Tibial artery (tissue), 4 donors: ENCODE results near the gene MAP3K3.

Source experiments
- DNase-seq, 2 donors: peaks; one replicate each; pipeline ENCODE4 v3.0.0-alpha.2; 2019
- H3K27ac ChIP-seq, 2 donors: fragments of 200-600 bp; sonication (generic) in 1 of 2; 1 replicate in 1 of 2; 2 replicates in 1 of 2; pipeline ENCODE4 v1.5.1; 2018 to 2019; ENCODE audit warnings: mild to moderate bottlenecking in 1 of 2
- H3K27me3 ChIP-seq, 2 donors: fragments of 200-600 bp; sonication (generic) in 1 of 2; one replicate each; pipeline versions ENCODE4 v1.5.1 to v1.6.0; 2016 to 2019
- H3K36me3 ChIP-seq, 3 donors: fragments of 200-600 bp; sonication (generic) in 2 of 3; one replicate each; pipeline ENCODE4 v1.5.1; 2016 to 2019; ENCODE audit warnings: mild to moderate bottlenecking in 2 of 3
- H3K4me1 ChIP-seq, 4 donors: fragments of 200-600 bp; sonication (generic) in 2 of 4; 1 replicate in 3 of 4; 2 replicates in 1 of 4; pipeline ENCODE4 v1.5.1; 2016 to 2019
- H3K4me3 ChIP-seq, 2 donors: fragments of 200-600 bp; sonication (generic) in 1 of 2; 1 replicate in 1 of 2; 2 replicates in 1 of 2; pipeline ENCODE4 v1.5.1; 2018 to 2019; ENCODE audit warnings: mild to moderate bottlenecking in 2 of 2
- H3K9me3 ChIP-seq, 3 donors: fragments of 200-600 bp; sonication (generic) in 1 of 3; one replicate each; pipeline ENCODE4 v1.5.1; 2016 to 2019
- intact Hi-C: fragments of 100-400 bp; cut with DNase I; formaldehyde crosslinking; loops from one replicate; pipeline ENCODE4 v1.15.0; 2023; ENCODE audit warnings: low total_unique reads
- TF ChIP-seq, protein P1 (sequence below), 2 experiments: fragments of 200-600 bp in 1 of 2; fragments of 450-650 bp in 1 of 2; IDR thresholded peaks; one replicate each; pipeline ENCODE4 v1.5.1; 2017 to 2019; ENCODE audit warnings: antibody characterized with exemption in 2 of 2, mild to moderate bottlenecking in 1 of 2, moderate library complexity in 1 of 2

Gene MAP3K3

DNA sequence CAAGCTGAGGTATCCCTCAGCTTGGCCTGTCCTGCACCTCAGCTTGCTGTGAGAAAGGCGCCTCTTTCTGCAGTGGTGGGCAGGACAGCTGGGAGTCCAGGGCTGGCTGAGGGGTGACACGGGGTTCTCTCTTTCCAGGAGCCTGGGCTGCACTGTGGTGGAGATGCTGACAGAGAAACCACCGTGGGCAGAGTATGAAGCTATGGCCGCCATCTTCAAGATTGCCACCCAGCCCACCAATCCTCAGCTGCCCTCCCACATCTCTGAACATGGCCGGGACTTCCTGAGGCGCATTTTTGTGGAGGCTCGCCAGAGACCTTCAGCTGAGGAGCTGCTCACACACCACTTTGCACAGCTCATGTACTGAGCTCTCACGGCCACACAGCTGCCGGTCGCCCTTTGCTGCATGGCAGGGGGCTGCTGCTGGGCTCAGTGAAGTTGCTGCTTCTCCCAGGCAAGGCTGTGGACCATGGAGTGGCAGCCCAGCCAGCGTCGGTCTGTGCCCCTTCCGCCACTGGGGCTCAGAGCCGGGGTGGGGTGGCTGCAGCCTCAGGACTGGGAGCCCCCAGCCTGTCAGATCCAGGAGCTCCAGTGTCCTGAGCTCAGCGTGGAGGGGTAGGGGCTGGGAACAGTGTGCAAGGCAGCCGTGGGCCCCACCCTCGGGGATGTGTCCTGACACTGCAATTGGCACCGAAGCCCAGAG lies 71.3 kb downstream of the MAP3K3 start:
- H3K9me3 ChIP-seq, result no peaks in the 10 kb centered on the region
- H3K27ac ChIP-seq, result no peak overlapping the region
- peaks cover 55 to 69% (median 62%) of the 10 kb centered on the region in 3 donors for H3K36me3 ChIP-seq
- no peak overlapping the region for H3K4me3 ChIP-seq
- intact Hi-C loops, result no loop called here
- TF ChIP-seq, protein P1, sequence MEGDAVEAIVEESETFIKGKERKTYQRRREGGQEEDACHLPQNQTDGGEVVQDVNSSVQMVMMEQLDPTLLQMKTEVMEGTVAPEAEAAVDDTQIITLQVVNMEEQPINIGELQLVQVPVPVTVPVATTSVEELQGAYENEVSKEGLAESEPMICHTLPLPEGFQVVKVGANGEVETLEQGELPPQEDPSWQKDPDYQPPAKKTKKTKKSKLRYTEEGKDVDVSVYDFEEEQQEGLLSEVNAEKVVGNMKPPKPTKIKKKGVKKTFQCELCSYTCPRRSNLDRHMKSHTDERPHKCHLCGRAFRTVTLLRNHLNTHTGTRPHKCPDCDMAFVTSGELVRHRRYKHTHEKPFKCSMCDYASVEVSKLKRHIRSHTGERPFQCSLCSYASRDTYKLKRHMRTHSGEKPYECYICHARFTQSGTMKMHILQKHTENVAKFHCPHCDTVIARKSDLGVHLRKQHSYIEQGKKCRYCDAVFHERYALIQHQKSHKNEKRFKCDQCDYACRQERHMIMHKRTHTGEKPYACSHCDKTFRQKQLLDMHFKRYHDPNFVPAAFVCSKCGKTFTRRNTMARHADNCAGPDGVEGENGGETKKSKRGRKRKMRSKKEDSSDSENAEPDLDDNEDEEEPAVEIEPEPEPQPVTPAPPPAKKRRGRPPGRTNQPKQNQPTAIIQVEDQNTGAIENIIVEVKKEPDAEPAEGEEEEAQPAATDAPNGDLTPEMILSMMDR (IDR thresholded peaks at IDR 0.05), result no peak
- peaks cover 0 to 5% (median 2%) of the 10 kb centered on the region in 4 donors for H3K4me1 ChIP-seq
- no peak for DNase-seq
- no peaks in the 10 kb centered on the region for H3K27me3 ChIP-seq

DNA sequence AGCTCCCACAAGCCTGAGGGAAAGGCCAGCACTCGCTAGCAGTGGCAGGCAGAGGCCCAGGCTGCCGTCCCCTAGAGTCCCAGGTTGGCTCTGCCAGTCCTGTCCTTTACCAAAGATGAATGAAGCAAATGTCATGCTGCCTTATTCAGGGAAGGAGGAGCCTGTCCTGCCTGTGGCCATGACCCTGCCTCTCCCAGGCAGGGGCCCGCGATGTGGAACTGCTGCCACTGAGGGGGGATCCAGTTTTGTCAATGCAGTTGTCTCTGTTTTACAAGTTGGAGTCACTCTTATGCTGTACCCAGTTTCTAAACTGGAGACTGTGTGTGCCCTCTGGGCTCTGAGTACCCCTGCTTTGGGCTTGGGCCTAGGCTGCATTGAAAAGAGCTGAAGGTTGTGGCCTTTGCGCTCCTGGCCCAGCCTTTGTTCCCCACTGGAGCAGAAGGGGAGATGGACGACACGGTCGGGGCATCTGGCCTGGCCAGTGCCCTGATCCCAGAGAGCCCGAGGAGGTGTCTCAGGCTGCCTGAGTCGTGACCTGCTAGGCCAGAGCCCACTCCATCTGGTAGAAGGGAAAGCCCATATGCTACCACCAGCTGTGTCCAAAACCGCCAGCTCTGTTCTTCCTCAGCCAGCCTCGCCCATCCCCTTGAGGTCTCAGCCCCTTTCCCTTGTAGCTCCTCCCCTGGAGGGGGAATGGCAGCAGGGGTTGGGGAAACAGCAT lies 72.2 kb downstream of the MAP3K3 start:
- intact Hi-C loops, result no loop called here
- peaks cover 5 to 13% (median 9%) of the 10 kb centered on the region in 4 donors for H3K4me1 ChIP-seq

DNA sequence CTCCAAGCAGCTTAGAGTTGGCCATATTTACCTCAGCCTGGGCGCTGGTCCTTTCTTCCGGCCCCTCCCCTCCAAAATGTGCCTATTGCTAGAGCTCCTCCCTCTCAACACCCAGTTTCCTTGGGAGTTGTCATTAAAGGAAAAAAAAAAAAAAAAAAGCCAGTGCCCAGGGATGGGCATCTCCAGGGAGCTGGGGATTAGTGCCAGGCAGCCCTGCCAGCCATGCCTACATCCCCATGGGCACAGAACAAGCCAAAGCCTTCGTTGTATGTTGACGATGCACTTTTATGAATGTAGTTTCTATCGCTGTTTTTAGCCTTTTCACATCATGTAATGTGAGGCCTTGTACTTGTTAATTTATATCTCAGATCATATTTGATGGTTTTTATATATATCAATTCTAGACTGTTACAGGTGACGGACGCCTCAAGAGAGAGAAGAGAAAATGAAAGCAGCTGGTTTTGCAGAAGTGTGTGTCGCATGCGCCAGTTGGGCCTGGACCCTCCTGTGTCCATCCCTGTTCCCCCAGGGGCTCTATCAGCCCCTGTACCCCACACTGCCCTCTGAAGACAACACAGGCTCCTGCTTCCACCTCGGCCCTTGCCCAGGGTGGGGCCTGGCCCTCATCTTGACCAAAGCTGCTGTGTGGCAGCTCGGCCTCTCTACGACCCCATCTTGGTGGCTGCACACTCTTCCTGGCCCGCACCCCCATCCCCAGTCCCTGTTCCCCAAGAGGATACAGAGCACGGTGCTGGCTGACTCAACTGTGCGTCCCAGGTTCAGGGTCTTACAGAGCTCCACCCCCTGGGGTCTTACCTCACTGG lies 72.9 kb downstream of the MAP3K3 start:
- DNase-seq, result no peak
- H3K27me3 ChIP-seq, result no peaks in the 10 kb centered on the region
- H3K4me1 ChIP-seq, result peaks cover 5 to 20% (median 15%) of the 10 kb centered on the region in 4 donors
- intact Hi-C loops, result no loop called here
- H3K36me3 ChIP-seq, result peaks cover 39 to 53% (median 46%) of the 10 kb centered on the region in 3 donors
- H3K4me3 ChIP-seq, result no peak overlapping the region
- TF ChIP-seq, protein P1 (IDR thresholded peaks at IDR 0.05), result no peak
- H3K9me3 ChIP-seq, result no peaks in the 10 kb centered on the region
- no peak overlapping the region for H3K27ac ChIP-seq

More for the DNA sequence above, 72.2 kb downstream of the MAP3K3 start:
- Histone ChIP-seq H3K9me3 (no peaks in the 10 kb centered on the region), H3K36me3 (peaks cover 47 to 61% (median 54%) of the 10 kb centered on the region in 3 donors), H3K27ac (no peak overlapping the region), H3K27me3 (no peaks in the 10 kb centered on the region), H3K4me3 (no peak overlapping the region)
- DNase-seq, result no peak
- TF ChIP-seq, protein P1 (IDR thresholded peaks at IDR 0.05), result no peak

DNA sequence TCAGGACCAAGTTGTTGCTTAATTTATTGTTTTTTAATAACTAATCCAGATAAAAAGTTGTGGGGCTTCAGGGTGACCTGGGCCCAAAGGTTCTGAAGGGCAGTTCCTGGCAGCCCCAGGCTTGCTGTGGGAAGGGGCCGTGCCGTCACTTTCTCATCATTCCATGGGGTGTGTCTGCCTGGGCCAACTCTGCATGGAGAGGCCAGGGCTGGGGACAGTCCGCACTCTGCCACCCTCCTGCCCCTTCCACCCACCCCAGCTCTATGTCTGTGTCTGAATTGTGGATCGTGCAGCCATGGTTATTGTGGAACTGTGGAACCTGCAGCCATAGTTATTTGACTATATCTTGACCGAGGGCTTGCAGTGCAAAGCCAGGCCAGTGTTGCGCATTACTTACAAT lies 73.7 kb downstream of the MAP3K3 start:
- TF ChIP-seq, protein P1 (IDR thresholded peaks at IDR 0.05), result no peak
- no peak for DNase-seq
- Histone ChIP-seq H3K9me3 (no peaks in the 10 kb centered on the region), H3K4me1 (peaks cover 5 to 28% (median 22%) of the 10 kb centered on the region in 4 donors), H3K4me3 (no peak overlapping the region), H3K27me3 (no peaks in the 10 kb centered on the region), H3K27ac (no peak overlapping the region), H3K36me3 (peaks cover 32 to 46% (median 39%) of the 10 kb centered on the region in 3 donors)
- intact Hi-C loops, result no loop called here

DNA sequence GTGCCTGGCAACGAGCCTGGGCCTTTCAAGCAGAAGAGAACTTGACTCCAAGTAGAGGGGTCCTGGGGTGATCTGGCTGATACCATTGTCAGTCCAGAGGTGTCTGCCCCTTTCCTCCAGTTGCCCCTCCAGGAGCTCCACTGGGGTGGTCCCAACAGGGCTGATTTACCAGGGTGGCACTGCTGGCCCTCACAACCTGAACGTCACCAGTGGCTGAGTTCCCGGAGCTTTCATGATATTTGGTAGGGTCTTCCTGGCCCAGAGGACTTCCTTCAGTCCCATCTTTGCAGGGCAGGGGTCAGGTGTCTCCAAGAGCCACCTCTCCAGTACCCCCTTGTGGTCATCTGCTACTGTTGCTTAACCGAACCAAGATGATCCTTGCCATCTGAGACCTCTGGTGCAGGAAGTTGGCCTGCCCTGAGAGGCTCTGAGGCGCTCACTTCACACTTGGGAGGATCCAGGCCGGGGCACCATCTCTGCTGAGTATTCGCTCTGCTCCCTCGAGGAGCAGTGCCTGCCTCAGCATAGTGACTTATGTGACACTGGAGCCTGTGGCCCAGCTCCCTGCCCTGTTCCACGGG lies 74.3 kb downstream of the MAP3K3 start:
- TF ChIP-seq, protein P1 (IDR thresholded peaks at IDR 0.05), result peak in 1 of 2 experiments; percentile 19
- no peaks in the 10 kb centered on the region for H3K9me3 ChIP-seq
- no peaks in the 10 kb centered on the region for H3K27me3 ChIP-seq
- intact Hi-C loops, result no loop called here
- no peak overlapping the region for H3K27ac ChIP-seq
- no peak for DNase-seq
- H3K36me3 ChIP-seq, result peaks cover 26 to 40% (median 33%) of the 10 kb centered on the region in 3 donors
- H3K4me3 ChIP-seq, result no peak overlapping the region
- H3K4me1 ChIP-seq, result peaks cover 5 to 33% (median 28%) of the 10 kb centered on the region in 4 donors
